ENCODE measurements around the gene CYP4F8. TPM values are rescaled to one million over a fixed set of nuclear protein-coding genes. Genes with fewer than 3 reads are reported as not detected.

CYP4F8 gene
- polyA plus RNA-seq, 1 of the 3 experiments (the other 2 are of a cell fraction): not detected

DNA sequence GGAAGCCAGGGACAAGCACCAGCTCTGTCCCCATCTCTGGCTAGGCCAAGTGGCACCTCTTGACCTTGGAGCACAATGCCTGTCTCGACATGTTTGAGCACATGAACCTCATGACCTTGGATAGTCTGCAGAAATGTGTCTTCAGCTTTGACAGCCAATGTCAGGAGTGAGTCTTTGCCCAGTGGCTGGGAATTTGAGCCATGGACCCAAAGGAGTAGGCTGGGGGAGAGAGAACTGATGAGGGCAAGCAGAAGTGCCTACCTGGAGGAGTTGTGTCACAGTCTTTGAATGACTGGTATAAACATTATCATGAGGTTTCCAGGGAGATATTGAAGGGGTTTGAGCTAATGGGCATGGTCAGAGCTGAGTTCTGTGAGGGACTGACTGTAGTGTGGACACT lies 51.2 kb downstream of the CYP4F8 start:
- WGBS (ENCODE audit: low lambda C conversion rate): 0% methylated on average over 1 of the region's 1 CpG
- ChIA-PET POLR2A (no interaction called here), CTCF (no interaction called here)
- Histone ChIP-seq H3K9me3 (no peaks in the 10 kb centered on the region), H3K9ac (no peak overlapping the region), H3K4me3 (ENCODE audit: low read depth in 2 of 2, low read length in 1 of 2) (no peak overlapping the region), H3K4me2 (no peak overlapping the region), H3K9me2 (no peaks in the 10 kb centered on the region), H3K27me3 (ENCODE audit: insufficient read depth) (no peaks in the 10 kb centered on the region), H3K79me2 (ENCODE audit: insufficient read depth) (no peaks in the 10 kb centered on the region), H3K27ac (ENCODE audit: low read depth in 2 of 2, low read length in 1 of 2) (no peak overlapping the region), H4K20me1 (ENCODE audit: insufficient read depth) (no peaks in the 10 kb centered on the region), H3K36me3 (replicated peaks in 1 of 2; ENCODE audit: control insufficient read depth in 1 of 2, insufficient read depth in 2 of 2, low read length in 1 of 2) (no peaks in the 10 kb centered on the region), H3K4me1 (ENCODE audit: control insufficient read depth in 1 of 2, insufficient read depth in 2 of 2, low read depth in 1 of 2, low read length in 1 of 2) (no peaks in the 10 kb centered on the region), H2AFZ (ENCODE audit: low read depth) (no peak overlapping the region), H3F3A (replicated peaks; ENCODE audit: insufficient read depth) (no peaks in the 10 kb centered on the region)
- no peak for DNase-seq
- no peak for TF ChIP-seq RFX5 (IDR thresholded peaks at IDR 0.05; ENCODE audit: low read length)
- TF ChIP-seq, protein P1, sequence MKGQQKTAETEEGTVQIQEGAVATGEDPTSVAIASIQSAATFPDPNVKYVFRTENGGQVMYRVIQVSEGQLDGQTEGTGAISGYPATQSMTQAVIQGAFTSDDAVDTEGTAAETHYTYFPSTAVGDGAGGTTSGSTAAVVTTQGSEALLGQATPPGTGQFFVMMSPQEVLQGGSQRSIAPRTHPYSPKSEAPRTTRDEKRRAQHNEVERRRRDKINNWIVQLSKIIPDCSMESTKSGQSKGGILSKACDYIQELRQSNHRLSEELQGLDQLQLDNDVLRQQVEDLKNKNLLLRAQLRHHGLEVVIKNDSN (IDR thresholded peaks at IDR 0.05; ENCODE audit: borderline replicate concordance, low read depth): no peak
- no peak for TF ChIP-seq RAD21 (IDR thresholded peaks at IDR 0.05; ENCODE audit: low read length)
- TF ChIP-seq RXRA (IDR thresholded peaks at IDR 0.05; ENCODE audit: borderline replicate concordance, low read depth): no peak
- no peak for TF ChIP-seq FOXJ3 (CRISPR knock-in tag; IDR thresholded peaks at IDR 0.05)
- no peak for TF ChIP-seq CHD2 (IDR thresholded peaks at IDR 0.05; ENCODE audit: low read length, partially characterized antibody)
- TF ChIP-seq, protein P2, sequence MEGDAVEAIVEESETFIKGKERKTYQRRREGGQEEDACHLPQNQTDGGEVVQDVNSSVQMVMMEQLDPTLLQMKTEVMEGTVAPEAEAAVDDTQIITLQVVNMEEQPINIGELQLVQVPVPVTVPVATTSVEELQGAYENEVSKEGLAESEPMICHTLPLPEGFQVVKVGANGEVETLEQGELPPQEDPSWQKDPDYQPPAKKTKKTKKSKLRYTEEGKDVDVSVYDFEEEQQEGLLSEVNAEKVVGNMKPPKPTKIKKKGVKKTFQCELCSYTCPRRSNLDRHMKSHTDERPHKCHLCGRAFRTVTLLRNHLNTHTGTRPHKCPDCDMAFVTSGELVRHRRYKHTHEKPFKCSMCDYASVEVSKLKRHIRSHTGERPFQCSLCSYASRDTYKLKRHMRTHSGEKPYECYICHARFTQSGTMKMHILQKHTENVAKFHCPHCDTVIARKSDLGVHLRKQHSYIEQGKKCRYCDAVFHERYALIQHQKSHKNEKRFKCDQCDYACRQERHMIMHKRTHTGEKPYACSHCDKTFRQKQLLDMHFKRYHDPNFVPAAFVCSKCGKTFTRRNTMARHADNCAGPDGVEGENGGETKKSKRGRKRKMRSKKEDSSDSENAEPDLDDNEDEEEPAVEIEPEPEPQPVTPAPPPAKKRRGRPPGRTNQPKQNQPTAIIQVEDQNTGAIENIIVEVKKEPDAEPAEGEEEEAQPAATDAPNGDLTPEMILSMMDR (IDR thresholded peaks at IDR 0.05): no peak
- no peak for TF ChIP-seq NFIC (IDR thresholded peaks at IDR 0.05; ENCODE audit: borderline replicate concordance)
- TF ChIP-seq RCOR1 (IDR thresholded peaks at IDR 0.05; ENCODE audit: low read length): no peak

DNA sequence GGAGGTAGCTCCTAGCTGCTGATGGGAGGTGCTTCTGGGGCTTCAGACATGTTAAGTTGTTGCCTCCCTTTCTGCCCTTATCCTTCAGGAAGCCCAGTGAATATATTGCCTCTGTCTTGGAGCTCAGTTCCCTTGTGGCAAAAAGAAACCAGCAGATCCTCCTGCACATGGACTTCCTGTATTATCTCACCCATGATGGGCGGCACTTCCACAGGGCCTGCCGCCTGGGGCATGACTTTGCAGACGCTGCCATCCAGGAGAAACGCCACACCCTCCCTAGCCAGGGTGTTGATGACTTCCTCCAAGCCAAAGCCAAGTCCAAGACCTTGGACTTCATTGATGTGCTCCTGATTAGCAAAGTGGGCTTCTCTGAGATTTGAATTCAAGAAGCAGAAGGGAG lies 51.9 kb downstream of the CYP4F8 start:
- no peaks in the 10 kb centered on the region for H3K9me2 ChIP-seq
- H3K27me3 ChIP-seq (ENCODE audit: insufficient read depth): no peaks in the 10 kb centered on the region
- TF ChIP-seq POLR2AphosphoS5 (IDR thresholded peaks at IDR 0.05; ENCODE audit: low read depth, low read length) (no peak), FOXM1 (IDR thresholded peaks at IDR 0.05; ENCODE audit: low read depth) (no peak), TCF12 (IDR thresholded peaks at IDR 0.05) (no peak), EP300 (IDR thresholded peaks at IDR 0.05; ENCODE audit: borderline replicate concordance in 1 of 2, low read depth in 1 of 2, low read length in 1 of 2) (no peak), GATA2 (CRISPR knock-in tag; IDR thresholded peaks at IDR 0.05) (no peak), FOSL2 (IDR thresholded peaks at IDR 0.05; ENCODE audit: borderline replicate concordance, low read depth) (no peak), NRF1 (IDR thresholded peaks at IDR 0.05; ENCODE audit: low read depth, low read length) (no peak)
- TF ChIP-seq, protein P3, sequence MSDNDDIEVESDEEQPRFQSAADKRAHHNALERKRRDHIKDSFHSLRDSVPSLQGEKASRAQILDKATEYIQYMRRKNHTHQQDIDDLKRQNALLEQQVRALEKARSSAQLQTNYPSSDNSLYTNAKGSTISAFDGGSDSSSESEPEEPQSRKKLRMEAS (IDR thresholded peaks at IDR 0.05; ENCODE audit: low read depth): no peak
- TF ChIP-seq, protein P2 (IDR thresholded peaks at IDR 0.05): no peak
- TF ChIP-seq, protein P1 (IDR thresholded peaks at IDR 0.05; ENCODE audit: borderline replicate concordance, low read depth): no peak
- WGBS (ENCODE audit: low lambda C conversion rate): 5% methylated on average over 4 of the region's 4 CpGs
- no peaks in the 10 kb centered on the region for H3K79me2 ChIP-seq (ENCODE audit: insufficient read depth)
- H3F3A ChIP-seq (replicated peaks; ENCODE audit: insufficient read depth): no peaks in the 10 kb centered on the region
- H3K4me3 ChIP-seq (ENCODE audit: low read depth in 2 of 2, low read length in 1 of 2): no peak overlapping the region
- H3K36me3 ChIP-seq (replicated peaks in 1 of 2; ENCODE audit: control insufficient read depth in 1 of 2, insufficient read depth in 2 of 2, low read length in 1 of 2): no peaks in the 10 kb centered on the region
- ChIA-PET POLR2A (no interaction called here), CTCF (no interaction called here)
- DNase-seq: no peak
- no peaks in the 10 kb centered on the region for H3K9me3 ChIP-seq
- no peak overlapping the region for H3K27ac ChIP-seq (ENCODE audit: low read depth in 2 of 2, low read length in 1 of 2)
- H3K4me2 ChIP-seq: no peak overlapping the region
- no peaks in the 10 kb centered on the region for H4K20me1 ChIP-seq (ENCODE audit: insufficient read depth)
- H3K4me1 ChIP-seq (ENCODE audit: control insufficient read depth in 1 of 2, insufficient read depth in 2 of 2, low read depth in 1 of 2, low read length in 1 of 2): no peaks in the 10 kb centered on the region
- no peak overlapping the region for H3K9ac ChIP-seq
- no peak overlapping the region for H2AFZ ChIP-seq (ENCODE audit: low read depth)

All from SK-N-SH (cell line).